K562 (cell line): ENCODE measurements around the gene IRF4.

ENCODE experiments used
- ETS2 ChIP-seq: IDR thresholded peaks from 2 replicates; pipeline ENCODE4 v1.6.1; 2016; ENCODE audit warnings: borderline replicate concordance, missing genetic modification characterization, mild to moderate bottlenecking, moderate library complexity, missing compliant biosample characterization; ENCODE audit not compliant: poor library complexity, severe bottlenecking
- HDGF ChIP-seq: fragments of 450-650 bp; IDR thresholded peaks from 2 replicates; pipeline ENCODE4 v1.6.1; 2016
- HMG20A ChIP-seq: fragments of 450-650 bp; formaldehyde crosslinking; conservative IDR thresholded peaks from 2 replicates; pipeline ENCODE4 v1.4.0; 2020; ENCODE audit warnings: mild to moderate bottlenecking, mixed read lengths
- RREB1 ChIP-seq: fragments of 250-450 bp; sonication (Bioruptor Pico); IDR thresholded peaks from 2 replicates; pipeline ENCODE4 v1.4.0; 2020
- TCF3 ChIP-seq: sonication (generic); formaldehyde crosslinking; IDR thresholded peaks from 2 replicates; pipeline ENCODE4 v1.4.0; 2020; ENCODE audit warnings: mild to moderate bottlenecking, missing genetic modification reagents
- ZNF431 ChIP-seq: sonication (generic); formaldehyde crosslinking; IDR thresholded peaks from 2 replicates; pipeline ENCODE4 v1.8.0; 2022; ENCODE audit warnings: mild to moderate bottlenecking, missing genetic modification reagents

- no peak for TF ChIP-seq HDGF
- TF ChIP-seq ETS2: no peak
- no peak for TF ChIP-seq HMG20A
- TF ChIP-seq ZNF431 (CRISPR knock-in tag): no peak
- no peak for TF ChIP-seq TCF3 (CRISPR knock-in tag)
- no peak for TF ChIP-seq RREB1 (CRISPR knock-in tag)
Measured at GRCh38 chr6:394641-395289, 3.2 kb downstream of the IRF4 start.
